GM18498 (cell line): Measurements from ENCODE around the gene NINL.
"Not testable (repeated sequence)": the region's sequence is repeated elsewhere in the genome, so short reads cannot be mapped to it uniquely, and the experiment has no call there.

Experiments used
- ATAC-seq: cut with Tn5 transposase; IDR thresholded peaks from one replicate; pipeline ENCODE4 v1.9.1; 2021; ENCODE audit warnings: mild to moderate bottlenecking, moderate library complexity; ENCODE audit not compliant: unreplicated experiment

NINL gene

DNA sequence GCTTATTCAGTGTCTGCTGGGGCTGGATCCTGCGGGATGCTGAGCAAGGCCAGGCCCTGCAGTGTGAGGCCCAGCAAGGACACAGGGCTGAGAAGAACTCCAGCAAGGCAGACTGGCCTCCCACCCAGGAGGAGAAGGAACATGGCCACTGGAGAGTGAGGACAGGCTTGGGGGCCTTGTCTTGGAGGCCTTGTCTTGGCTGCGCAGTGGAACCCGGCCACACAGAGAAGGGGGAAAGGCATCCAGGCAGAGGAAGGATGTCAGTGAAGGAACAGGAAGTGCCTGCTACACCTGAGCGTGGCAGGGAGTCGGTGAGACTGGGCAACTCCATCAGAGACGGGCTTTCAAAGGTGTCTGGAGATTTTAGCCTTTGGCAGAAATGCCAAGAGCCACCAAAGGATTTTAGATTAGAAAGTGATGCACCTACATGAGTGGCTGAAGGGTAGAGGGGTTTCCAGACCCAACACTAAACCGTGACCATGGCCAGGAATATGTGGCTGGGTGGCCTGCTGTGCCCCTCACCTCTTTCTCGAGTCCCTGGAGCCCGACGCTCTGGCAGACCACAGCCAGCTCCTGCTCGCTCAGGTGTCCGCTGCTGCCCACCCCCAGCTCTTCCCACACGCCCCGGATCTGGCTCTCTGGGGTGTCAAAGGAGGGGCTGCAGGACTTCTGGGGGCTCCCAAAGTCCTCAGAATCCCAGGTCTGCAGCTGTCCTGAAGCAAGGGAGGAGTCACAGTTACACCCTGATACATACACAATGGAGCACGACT is 80.8 kb downstream of the NINL start:
- ATAC-seq = no peak

DNA sequence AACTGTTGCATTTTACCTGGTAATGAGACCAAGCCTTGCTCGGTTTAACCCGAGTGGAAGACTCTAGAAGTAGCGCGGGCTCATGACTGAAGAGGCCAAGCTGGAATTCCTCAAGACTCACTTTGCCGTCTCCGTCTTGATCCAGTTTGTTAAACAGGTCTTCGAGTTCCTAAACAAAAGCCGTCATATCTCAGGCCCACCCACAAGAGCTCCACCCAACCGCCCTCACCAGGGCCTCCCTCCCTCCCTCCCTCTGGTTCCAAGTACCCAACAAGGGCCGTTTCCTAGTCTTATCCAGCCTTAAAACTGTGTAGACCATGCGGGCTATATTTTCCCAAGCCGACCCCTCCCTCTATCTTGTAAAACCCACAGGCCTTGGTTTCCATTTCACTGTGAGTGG is 81.4 kb downstream of the NINL start:
- no peak for ATAC-seq

- ATAC-seq = not testable (repeated sequence)
Measured at GRCh38 chr20:25503051-25503639, 82.2 kb downstream of the NINL start.

DNA sequence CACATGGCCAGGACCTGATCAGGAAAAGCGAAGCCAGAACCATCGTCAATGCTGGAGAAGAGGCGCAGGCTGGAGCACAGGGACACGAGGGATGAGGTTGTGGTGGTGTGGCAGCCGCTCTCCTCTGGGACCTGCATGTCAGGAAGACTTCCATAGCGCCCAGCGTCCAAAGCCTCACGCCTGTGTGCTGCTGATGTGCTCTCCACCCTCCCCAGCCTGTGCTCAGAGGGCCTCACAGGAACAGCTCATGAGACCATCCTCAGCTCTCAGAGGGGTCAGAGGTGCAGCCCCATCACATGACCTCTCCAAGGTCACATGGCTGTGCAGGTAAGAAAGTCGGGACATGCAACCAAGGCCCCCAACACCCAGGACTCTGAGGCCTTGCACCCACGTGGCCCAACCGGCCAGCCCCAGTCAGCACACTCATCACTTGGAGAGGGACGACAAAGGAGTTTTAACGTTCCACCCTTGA is 84.4 kb downstream of the NINL start:
- ATAC-seq = no peak

- ATAC-seq = no peak
Measured at GRCh38 chr20:25499855-25500434, 85.4 kb downstream of the NINL start.

- no peak for ATAC-seq
Measured at GRCh38 chr20:25499031-25499430, 86.3 kb downstream of the NINL start.

DNA sequence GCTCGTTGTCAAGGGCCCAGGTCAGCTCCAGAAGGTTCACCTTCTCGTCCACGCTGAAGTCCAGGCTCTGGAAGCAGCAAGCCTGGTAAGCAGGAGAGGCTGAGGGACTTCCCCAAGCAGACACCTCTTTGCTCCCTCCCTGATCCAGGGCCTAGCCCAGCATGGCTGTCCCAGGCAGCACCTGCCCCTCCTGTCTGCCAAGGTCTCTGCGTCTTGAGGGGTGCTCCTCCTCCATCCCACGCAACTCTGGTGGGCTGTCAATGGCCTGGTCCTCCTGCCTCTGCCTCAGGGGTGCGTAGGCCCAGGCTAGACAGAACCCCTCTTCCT is 87.1 kb downstream of the NINL start:
- ATAC-seq = no peak

DNA sequence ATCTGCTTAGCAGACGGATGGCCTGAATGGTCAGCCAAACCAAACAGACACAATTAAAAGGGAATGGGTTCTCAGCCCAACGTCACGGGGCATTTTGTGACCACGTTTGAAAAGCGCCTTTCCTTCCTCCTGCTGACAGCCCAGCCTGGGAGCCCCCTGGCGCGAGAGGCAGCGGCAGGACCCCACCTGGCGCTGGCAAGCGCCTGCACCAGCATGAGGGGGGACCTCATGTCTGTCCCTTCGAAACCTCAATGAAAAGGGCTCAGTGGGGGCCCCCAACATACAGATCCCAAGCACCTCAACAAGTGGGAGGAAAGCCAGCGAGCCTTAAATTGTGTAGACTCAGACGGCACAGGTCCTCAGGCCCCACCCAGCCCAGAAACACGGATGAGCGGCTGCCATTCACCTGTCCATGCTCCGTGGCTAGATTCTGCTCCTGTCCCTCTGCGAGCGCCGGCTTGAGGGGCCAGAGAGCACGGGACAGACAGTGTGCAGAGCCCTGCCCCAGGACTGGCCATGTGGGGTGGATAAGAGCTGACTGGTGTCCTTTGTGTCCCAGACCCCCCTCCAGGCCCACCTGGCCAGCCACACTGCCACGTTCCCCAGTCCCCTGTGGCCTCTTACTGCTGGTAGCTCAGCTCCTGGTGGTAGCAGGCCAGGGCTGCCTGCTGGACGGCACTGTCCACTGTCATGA is 87.6 kb downstream of the NINL start:
- ATAC-seq = no peak

GRCh38 chr20:25496968-25497401 is 88.3 kb downstream of the NINL start:
- no peak for ATAC-seq

DNA sequence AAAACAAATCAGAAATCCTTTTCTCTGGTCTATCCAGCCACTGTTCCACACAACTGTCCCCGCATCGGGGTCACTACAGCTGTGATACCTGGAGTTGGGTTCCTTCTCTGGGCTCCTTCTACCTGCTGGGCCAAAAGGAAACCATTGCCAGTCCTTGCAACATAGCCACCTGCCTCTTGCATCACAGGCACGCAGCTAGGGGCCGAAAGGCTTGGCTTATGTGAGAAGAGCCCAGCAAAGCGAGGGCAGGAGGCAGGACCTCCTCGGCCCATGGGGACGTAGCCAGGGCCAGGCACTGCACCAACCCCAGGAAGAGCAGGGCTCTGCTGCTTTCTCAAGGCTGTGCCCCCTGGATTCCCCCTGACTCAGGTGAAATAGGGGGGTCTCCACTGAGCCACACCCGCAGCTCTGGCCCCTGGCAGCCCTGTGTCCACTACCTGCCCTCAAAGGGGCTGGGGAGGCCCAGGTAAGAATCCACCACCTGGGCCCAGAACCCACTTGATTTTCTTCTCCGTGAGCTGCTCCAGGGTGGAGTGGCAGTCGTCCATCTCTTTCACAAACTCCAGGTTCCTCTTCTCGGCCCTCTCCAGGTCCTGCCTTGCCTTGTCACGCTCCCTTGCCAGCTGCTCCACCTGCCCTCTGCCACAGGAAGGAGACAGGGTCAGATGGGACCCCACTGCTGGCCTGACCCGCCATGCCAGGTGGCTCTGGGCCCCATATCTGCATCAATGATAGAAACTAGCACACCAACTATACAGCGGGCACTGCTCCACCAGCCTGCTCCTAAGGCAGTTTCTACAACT is 89.0 kb downstream of the NINL start:
- no peak for ATAC-seq

GRCh38 chr20:25495189-25495824 is 90.0 kb downstream of the NINL start:
- ATAC-seq = no peak

DNA sequence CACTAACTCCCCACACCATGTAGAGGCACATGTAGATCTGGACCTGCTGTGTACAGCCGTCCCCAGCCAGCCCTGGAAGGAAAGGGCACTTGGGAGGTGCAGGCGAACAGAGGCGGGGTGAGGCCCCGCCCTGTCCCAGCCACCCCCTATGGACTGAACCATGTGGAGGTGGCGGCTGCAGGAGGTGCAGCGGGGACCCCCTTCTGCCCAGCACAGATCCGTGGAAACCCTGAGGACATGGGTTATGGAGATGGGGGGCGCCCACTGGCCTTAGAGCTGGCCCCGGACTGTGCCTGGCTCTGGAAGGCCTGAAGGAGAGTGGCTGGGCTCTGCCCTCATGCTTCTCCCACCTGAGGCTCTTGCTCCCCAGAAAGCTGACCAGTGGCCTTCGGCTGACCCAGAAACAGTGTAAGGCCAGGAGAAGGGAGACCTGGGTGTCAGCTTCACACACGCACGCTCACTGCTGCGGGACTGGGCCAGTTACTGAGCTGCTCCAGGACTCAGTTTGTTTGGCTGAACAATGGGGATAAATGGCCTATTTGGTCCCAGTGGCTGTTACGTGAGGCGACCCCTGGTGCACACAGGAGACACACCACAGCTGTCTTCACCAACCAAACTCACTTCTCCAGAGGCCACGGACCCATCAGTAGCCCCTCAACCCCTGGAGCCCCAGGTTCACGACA is 90.7 kb downstream of the NINL start:
- no peak for ATAC-seq

DNA sequence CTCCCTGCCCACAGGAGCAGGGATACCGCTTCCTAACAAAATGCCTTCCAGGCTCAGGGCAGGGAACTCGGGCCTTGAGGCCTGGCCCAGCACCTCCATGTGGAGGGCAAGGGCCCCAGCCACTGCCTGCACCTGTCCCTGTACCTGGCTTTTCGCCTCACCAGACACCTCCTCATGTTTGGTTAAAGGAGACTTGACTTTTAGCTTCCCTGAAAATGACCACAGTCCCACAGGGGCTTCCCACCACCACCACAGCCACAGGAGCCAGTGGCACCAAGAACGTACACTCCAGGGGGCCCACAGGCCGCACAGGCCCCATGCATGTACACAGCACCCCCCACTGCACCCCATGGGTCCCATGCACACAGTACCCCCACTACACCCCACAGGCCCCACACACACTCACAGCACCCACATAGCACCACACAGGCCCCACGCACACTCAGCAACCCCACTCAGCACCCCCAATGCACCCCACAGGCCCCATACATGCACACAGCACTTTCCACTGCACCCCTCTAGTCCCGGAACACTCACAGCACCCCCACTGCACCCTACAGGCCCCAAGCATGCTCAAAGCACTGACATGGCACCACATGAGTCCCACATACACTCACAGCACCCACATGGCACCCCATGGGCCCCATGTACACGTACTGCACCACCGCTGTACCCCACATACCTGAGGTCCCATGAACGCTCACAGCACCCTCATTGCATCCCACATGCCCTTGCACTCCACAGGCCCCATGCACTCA is 91.4 kb downstream of the NINL start:
- ATAC-seq = no peak

DNA sequence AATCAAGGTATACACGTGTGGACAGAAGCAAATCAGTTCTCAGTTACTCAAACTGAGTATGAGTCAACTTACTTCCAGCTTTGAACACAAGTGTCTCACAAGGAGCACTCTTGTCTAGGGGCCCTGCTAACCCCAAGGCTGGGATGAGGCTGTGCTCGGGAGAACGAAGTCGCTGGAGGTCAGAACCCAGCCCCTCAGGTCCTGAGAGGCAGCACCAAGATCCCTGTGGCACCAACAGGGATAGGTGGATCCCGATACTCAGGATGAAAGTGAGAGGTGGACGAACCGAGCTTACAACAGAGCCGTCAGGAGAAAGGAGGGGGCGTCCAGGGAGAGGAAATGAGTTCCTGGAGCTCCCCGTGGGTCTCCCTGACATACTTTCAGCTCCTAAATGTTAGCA is 92.2 kb downstream of the NINL start:
- no peak for ATAC-seq

- ATAC-seq = no peak
Measured at GRCh38 chr20:25491446-25492038, 93.8 kb downstream of the NINL start.

- no peak for ATAC-seq
Measured at GRCh38 chr20:25490656-25491445, 94.5 kb downstream of the NINL start.

DNA sequence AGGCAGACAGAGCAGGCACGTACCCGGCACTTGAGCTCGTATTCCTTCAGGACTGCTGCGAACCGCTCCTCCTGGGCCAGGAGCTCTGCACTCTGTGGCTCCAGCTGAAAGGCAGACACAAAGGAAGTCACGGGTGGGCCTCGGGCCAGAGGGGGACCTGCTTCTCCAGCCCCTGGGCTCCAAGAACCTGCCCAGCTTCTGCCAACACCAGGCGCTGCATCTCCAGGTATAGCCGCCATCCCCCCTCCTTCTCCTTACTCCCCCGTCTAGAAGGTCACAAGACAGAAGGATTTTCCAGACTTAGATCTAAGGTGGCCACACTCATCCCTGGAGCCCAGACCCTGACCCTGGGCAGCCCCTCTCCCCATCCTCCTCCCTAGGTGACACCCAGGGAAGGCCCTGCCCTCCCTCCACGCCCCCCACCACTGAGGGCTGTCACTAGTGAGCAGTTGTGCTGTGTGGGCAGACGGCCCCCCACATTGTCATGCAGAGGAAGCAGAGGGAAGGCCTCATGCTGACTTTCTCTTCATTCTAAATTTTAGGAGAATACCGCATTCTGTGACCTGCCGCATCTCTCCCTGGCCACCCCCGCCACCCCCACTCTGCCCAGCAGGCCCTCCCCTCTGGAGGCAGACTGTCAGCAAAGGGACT is 96.0 kb downstream of the NINL start:
- ATAC-seq = no peak
